ENCODE results near the gene TM4SF1.

The TM4SF1 gene, protein sequence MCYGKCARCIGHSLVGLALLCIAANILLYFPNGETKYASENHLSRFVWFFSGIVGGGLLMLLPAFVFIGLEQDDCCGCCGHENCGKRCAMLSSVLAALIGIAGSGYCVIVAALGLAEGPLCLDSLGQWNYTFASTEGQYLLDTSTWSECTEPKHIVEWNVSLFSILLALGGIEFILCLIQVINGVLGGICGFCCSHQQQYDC

GRCh38 chr3:149377408-149378364 is at the start of gene TM4SF1:
TSS of gene TM4SF1 (minus strand) at chr3:149377649. CDS start at chr3:149377547, 102 bp downstream.
- DNase-seq, result no peak

DNA sequence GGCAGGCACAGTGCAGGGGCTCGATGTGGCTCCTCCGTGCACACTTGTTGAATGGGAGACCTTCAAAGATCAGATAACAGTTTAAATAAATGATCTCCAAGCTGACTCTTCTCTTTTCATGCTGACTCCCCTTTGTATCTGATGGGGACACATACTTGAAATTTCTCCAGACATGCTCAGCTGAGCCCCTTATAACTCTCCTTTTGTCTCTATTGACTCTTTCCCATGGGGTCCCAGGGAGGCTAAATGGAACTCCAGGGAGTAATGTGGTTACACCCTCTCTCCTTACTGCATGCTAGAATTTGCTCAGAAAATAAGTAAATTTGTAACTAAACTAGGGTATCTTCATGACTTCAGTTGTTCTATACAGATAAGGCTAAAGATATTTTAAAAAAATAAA is 48.9 kb upstream of the TM4SF1 start:
- DNase-seq, result no peak

DNA sequence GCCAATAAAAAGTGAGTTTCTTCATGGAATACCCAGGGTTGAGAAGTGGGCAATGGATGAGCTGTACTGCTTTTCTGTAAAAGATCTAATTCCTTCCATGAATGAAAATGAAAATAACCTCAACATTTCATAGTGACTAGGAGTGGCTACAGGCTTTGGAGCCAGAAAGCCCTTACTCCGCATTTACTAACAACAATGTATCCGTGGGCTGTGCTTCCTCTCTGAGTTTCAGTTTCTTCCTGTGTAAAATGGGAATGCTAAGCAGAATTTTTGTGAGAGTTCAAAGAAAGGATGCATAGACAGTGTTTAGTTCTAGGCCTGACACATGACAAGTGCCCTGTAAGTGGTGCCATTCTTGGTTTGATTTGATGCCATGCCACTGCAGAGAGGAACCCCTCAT is 47.5 kb upstream of the TM4SF1 start:
- no peak for DNase-seq

DNA sequence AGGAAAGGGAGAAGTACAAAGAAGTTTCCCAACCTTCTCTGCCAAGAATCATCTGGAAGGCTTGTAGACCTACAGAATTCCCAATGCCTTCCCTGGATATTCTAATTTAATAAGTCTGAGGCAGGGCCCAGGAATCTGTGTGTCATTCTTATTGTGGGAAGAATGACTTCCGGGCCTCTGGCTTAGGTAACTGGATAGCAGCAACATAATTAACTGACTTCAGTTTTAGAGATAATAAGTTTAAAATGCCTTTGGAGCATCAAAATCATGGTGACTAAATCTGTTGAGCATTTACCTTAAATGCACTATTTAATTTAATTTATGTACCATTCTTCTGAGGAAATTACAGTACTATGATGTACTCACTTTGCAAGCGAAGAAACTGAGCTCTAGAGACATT is 44.3 kb upstream of the TM4SF1 start:
- no peak for DNase-seq

DNA sequence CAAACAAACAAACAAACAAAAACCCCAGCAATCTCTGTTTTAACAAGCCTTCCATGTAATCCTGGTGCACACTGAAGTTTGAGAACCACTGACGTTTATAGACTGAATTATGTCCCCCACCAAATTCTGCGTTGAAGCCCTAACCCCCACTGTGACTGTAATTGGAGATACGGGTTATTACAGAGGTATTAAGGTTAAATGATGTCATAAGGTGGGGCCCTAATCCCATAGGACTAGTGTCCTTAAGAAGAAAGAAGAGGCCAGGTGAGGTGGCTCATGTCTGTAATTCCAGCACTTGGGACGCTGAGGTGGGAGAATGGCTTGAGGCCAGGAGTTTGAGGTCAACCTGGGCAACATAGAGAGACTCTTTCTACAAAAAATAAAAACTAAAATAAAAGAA is 42.4 kb upstream of the TM4SF1 start:
- no peak for DNase-seq

GRCh38 chr3:149417727-149418126 is 40.3 kb upstream of the TM4SF1 start:
- DNase-seq, result no peak

DNA sequence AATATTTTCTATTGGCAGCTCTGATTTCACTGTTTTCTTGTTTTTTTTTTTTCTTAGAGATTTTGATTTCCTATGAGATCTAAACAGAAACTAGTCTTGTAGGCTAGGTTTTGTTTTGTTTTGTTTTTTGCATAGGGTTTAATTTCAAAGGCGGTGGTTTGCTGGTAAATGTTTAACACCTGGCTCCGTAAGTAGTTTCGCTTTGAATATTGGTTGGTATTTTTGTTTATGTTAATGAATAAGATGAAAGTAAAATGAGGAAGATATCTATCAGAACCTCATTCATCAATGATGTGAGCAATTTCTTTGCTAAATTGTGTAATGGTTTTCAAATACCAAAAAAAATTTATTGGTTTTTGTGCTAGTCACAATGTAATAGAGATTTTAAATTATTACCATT is 39.7 kb upstream of the TM4SF1 start:
- DNase-seq, result no peak

- DNase-seq, result no peak
Measured at GRCh38 chr3:149415484-149415883, 38.0 kb upstream of the TM4SF1 start.

GRCh38 chr3:149414557-149415231 is 37.2 kb upstream of the TM4SF1 start:
- no peak for DNase-seq

DNA sequence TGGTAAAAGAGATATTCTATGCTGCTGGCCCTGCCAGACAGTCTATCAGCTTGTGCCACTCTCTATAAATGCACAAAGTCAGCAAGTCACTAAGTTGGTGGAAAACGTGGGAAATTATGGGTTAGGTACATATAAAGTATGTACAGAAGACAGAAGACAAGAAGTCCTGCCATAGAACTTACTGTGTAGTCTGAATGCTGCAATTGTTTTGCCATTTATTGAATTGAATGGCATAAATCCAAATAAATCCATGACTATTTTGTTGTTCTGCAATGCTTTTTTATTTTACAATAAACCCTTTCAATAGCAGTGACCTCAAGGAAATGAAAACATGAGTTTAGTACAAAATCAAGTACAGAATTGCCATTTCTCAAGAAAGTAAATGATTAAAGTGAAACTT is 34.1 kb upstream of the TM4SF1 start:
- DNase-seq, result no peak

DNA sequence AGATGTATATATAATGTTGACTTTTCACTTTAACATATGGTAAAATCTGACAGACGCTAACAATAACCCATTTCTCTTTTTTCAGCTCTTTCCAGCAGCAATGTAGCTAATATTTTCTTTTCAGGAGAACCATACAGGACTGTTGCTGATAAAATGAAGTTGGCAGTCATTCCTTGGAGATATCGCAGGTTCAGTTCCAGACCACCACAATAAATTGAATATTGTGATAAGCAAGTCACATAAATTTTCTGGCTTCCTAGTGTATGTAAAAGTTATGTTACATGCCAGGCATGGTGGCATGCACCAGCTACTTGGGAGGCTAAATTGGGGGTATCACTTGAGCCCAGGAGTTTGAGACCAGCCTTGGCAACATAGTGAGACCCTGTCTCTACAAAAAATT is 31.9 kb upstream of the TM4SF1 start:
- no peak for DNase-seq

- no peak for DNase-seq
Measured at GRCh38 chr3:149407898-149408297, 30.4 kb upstream of the TM4SF1 start.

GRCh38 chr3:149406244-149406752 is 28.8 kb upstream of the TM4SF1 start:
- no peak for DNase-seq

DNA sequence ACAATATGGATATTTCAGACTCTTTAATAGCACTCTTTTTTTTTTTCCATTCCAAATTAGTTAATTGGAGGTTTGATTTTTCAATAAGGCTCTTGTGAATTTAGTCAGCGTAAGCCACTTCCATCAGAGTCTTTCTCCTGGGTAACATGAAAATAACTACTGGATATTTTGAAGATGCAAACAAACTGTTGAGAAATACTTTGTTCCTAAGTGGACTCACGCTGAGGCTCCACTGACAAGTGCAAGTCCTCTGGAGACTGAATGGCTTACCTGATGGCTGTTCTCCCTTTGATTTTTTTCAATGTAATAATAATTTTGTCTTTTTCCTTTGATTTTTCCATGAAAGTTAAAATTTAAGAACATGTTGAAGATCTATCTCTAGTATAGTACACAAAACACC is 26.0 kb upstream of the TM4SF1 start:
- no peak for DNase-seq

- no peak for DNase-seq
Measured at GRCh38 chr3:149402481-149402880, 25.0 kb upstream of the TM4SF1 start.

GRCh38 chr3:149401926-149402310 is 24.5 kb upstream of the TM4SF1 start:
- DNase-seq, result no peak

DNA sequence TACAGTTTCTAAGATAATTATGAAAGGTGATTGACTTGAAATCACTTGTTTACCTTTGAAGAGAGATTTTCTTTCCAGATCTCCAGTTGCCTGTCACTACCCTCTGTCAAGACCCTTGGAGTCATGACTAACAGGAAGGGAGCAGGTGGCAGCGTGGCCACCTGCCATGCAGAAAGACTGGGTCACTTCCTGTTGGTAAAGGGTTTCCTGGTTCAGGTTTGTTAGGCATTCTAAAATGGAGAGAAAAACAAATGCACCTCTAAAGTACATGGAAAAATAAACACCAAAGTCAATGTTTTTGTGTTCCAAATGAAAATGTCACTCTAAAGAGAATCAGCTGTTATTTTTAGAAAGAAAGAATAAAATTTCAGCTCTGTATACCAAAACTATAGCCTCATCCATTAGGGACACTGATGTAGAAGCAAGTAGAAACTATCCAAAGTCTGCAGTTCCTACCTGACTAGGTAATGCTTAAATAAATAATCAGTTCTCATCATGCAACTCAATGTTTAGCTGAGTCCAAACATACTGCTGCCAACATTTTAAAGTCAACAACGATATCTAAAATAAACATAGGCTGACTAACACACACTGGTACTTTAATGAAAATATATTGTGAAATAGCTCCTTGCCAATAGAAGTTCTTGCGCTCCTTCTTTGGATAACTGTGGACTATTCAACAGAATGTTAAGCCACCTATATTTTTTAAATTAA is 23.9 kb upstream of the TM4SF1 start:
- DNase-seq, result no peak

- no peak for DNase-seq
Measured at GRCh38 chr3:149400645-149401044, 23.2 kb upstream of the TM4SF1 start.

DNA sequence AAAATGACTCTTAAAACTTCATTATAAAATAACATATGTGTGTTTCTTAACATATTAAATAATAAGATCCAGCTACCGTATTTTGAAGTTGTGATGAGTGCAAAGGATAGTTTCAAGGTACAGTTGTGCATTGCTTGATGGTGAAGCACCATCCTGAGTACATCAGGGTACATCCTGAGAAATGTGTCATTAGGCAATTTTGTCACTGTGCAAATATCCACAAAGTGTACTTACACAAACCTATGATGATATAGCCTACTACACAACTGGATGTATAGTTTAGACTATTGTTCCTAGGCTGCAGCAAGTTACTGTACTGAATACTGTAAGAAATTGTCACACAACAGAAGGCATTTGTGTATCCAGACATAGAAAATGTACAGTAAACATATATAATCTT is 20.8 kb upstream of the TM4SF1 start:
- DNase-seq, result no peak

DNA sequence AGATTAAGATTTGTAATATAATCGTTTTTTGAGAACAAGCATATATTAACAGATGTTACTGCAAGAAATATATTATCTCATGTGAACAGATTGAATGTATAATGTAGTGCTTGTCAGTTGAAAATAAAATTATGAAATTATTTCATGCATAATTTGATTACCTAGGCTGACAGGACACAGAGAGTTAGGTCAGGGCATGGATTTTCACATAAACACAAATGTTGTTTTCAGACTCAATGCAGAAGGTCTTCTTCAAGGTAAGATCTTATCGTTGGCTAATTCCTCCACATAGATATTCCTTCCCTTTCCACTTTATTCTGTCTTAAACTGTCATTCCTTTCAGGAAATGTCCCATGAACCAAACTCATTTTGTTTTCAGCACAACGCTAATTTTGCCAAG is 20.1 kb upstream of the TM4SF1 start:
- no peak for DNase-seq

GRCh38 chr3:149396476-149396875 is 19.0 kb upstream of the TM4SF1 start:
- DNase-seq, result no peak

DNA sequence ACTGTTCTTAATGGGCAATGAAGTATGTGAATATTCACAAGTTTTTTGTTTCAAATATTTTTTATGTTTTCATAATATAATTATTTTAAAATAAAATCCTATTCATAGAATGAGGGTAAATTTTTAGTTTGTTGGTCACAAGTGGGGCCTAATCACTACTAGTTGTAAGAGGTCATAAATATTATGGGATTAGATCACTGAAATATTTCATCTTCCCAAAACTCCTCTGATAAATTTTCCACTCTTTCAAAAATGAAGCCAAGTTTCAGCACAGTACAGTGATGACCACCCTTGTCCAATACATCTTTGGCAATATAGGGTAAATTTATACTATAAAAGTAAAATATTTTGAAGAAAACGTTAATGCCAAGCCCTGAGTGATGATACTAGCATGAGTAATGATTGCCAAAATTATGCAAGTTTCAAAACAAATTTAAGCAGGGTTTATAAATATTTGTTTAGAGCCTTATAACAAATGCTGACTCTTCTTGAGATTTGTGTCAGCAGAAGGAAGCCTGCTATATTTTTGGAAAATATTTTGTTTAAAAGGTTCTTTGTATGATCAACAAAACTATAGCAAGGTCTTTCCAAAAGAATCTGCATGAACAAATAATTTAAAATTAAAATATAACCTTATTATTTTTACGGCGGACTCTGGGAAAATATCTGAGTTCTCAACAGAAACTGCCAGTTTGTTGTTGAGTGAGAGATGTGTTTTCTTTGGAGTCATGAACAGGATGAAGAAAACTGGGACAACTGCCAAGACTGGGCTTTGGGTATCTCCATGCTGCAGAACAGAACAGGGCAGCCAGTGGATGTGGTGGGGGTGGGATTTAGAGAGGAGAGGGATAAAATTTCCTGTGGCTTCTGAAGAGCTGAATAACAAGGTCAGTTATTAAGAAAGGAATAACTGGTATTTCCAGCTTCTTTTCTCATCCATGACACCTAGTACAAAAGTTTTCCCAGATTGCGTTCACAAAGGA is 17.9 kb upstream of the TM4SF1 start:
- no peak for DNase-seq

Measured in SIG-M5 (cell line).